GM19239 (cell line): ENCODE results near the gene ENPP4.
A peak's percentile ranks its signal among the peaks of the same experiment; 100 is the strongest.
"Not testable (repeated sequence)": the region's sequence is repeated elsewhere in the genome, so short reads cannot be mapped to it uniquely, and the experiment has no call there.

Source experiments
- DNase-seq: peaks from one replicate; pipeline ENCODE4 v3.0.0; 2011; ENCODE audit warnings: low spot score; ENCODE audit not compliant: insufficient read length
- FAIRE-seq: peaks from 2 replicates; lab custom pipeline; 2011; peaks lifted over from hg19 to GRCh38; lab: Jason Lieb, UNC

The ENPP4 gene, protein sequence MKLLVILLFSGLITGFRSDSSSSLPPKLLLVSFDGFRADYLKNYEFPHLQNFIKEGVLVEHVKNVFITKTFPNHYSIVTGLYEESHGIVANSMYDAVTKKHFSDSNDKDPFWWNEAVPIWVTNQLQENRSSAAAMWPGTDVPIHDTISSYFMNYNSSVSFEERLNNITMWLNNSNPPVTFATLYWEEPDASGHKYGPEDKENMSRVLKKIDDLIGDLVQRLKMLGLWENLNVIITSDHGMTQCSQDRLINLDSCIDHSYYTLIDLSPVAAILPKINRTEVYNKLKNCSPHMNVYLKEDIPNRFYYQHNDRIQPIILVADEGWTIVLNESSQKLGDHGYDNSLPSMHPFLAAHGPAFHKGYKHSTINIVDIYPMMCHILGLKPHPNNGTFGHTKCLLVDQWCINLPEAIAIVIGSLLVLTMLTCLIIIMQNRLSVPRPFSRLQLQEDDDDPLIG

DNA sequence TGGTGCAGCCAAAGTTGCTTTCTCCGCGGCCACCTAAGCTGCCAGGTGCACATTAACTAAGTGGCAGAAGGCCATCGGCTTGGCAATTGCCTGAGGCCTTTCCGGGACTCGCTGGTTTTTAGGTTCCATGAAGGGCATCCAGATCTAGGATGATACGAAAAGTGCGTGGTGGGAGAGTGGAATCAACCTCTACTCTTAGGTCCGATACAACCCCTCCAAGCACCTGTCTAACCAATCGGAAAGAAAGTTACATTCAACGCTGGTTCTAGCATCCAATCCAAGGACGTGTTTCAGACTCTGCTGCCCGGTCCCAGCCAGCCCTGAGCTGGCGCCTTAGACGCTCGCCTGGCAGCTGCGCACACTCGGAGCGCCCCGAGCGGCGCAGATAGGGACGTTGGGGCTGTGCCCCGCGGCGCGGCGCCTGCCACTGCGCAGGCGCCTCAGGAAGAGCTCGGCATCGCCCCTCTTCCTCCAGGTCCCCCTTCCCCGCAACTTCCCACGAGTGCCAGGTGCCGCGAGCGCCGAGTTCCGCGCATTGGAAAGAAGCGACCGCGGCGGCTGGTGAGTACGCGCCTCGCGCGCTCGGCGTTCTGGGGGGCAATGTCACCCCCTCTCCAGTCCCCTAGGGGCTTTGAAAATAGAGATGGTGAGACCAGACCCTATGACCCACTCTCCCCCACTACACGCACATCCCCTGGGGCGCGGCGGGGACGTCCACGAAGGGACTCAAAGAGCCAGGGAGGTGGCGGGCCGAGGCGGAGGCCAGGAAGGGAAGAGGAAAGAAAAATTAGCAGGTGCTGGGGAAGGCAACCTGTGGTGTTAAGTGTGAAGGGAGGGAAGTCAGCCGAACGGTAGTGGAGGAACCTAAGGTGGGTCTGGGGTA lies at the start of gene ENPP4:
Gene ENPP4, plus strand, starts transcription at position 361 of the 883 bp plus-strand sequence. CDS start 9,595 bp downstream, outside the sequence.
- FAIRE-seq (peak; percentile 99), DNase-seq (peak; percentile 81)

DNA sequence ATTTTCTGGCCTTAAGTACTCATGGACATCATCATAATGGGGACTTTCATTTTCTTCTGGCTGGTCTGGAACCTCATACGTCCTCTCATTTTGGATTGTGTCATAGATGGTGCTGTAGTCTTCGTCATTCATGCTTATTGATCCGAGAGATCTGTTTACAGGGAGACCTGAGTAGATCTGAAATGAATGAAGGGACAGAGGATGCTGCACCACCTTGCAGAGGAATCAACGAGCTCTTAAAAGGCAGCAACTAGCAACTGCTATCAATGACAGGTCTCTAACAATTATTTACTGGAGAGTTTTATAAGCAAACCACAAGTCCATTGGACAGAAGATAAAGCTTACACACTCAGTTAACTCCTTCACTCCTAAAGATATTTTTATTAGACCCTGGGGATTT lies 49.7 kb upstream of the ENPP4 start:
- FAIRE-seq = no peak

DNA sequence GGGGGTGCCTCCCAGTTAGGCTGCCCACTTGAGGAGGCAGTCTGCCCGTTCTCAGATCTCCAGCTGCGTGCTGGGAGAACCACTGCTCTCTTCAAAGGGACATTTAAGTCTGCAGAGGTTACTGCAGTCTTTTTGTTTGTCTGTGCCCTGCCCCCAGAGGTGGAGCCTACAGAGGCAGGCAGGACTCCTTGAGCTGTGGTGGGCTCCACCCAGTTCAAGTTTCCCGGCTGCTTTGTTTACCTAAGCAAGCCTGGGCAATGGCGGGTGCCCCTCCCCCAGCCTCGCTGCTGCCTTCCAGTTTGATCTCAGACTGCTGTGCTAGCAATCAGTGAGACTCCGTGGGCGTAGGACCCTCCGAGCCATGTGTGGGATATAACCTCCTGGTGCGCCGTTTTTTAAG lies 44.1 kb upstream of the ENPP4 start:
- not testable (repeated sequence) for FAIRE-seq, DNase-seq

More for the DNA sequence above, 49.7 kb upstream of the ENPP4 start:
- DNase-seq = no peak

DNA sequence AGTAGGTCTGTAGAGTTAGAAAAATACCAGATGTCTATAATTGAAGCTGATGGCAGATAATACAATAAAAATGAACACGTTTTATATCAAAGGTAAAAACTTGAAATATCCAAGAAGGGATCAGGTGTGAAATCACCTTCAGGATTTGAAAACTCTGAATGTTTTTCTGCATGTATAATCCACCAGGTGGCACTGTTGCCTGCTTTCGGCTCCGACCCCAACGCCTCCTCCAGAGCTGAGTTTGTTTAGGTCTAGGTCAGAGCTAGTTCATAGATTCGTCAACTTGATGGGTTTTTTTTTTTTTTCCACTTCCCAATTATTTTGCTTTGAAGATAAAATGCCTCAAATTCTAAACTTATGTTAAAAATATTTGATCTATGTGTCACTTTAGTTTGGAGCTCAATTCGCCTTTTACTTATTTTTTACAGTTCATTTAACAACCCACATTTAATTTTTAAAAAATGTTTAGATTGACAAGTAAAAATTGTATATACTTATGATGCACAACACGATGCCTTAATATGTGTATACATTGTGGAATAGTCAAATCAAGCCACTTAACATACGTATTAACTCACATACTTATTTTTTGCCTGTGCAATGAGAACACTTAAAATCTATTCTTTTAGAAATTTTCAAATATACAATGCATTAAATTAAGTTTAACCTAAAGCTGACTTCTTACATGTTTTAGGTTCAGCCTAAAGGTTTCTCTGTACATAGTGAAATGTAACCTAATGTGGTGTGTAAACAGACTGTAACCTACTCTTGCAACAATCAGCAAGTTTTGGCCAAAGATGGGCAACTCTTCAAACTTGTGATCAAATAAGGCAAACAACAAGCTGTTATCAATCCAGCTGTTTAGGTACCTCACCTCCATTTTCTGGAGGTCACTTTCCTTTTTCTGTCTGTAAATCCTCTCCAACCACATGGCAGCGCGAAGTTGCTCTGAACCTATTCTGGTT lies 39.4 kb upstream of the ENPP4 start:
- DNase-seq = peak; percentile 54
- FAIRE-seq = peak; percentile 95

DNA sequence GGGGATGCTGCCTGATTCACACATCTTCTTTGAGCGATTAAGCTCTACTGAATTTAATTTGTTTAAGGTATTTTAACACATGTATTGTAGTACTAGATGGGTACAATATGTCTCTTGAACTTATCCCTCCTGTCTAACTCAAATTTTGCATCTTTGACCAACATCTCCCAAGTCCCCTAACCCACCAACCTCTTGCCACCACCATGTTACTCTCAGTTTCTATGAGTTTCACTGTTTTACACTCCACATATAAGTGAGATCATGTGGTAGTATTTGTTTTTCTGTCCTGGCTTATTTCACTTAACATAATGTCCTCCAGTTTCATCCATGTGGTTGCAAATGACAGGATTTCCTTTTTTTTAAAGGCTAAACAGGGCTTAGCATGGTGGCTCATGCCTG lies 38.7 kb upstream of the ENPP4 start:
- FAIRE-seq = no peak
- no peak for DNase-seq

DNA sequence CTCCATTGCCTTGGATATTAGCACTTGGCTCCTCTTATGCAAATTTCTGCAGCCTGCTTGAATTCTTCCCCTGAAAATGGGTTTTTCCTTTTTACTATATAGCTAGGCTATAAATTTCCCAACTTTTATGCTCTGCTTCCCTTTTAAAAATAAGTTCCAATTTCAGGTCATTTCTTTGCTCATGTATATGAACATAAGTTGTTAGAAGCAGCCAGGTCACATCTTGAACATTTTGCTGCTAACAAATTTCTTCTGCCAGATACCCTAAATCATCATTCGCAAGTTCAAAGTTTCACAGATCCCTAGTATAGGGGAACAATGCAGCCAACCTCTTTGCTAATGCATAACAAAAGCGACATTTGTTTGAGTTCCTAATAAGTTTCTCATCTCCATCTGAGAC lies 34.5 kb upstream of the ENPP4 start:
- no peak for FAIRE-seq
- no peak for DNase-seq

DNA sequence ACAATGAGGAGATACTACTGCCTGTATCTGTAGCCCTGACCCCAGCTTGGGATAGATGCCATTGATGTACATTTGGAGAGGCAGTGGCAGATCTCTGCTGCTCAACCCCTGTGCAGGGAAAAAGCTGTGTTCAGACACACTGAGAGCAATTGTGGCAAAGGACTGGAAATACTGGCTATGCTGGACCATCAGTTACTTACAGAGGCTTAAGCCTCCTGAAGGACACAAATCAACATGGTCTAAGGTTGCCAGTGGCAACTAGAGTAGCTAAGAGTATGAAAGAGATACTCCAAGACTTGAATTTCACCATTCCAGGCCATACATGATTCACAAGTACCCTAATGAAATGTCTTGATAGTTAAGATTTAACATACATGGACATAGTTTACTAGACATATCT lies 32.4 kb upstream of the ENPP4 start:
- FAIRE-seq (no peak), DNase-seq (no peak)

DNA sequence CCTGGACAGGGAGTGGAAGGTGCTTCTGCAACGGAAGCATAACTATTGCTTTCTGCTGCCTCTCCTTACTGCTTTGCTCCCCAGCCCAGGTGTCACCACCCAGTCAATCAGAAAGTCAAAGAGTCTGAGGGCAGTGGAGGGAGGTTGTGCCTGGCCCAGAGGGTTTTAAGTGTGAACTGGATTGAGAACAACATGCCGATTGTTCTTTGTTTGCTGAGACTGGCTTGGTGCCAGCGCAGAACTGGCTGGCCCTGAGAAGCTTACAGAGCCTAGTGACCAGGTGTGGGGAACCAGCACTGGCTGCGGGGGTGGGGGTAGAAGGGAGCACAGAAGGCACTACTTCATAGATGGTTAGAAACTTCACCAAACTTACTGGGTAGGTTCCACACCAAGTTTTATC lies 31.1 kb upstream of the ENPP4 start:
- DNase-seq (no peak), FAIRE-seq (no peak)

DNA sequence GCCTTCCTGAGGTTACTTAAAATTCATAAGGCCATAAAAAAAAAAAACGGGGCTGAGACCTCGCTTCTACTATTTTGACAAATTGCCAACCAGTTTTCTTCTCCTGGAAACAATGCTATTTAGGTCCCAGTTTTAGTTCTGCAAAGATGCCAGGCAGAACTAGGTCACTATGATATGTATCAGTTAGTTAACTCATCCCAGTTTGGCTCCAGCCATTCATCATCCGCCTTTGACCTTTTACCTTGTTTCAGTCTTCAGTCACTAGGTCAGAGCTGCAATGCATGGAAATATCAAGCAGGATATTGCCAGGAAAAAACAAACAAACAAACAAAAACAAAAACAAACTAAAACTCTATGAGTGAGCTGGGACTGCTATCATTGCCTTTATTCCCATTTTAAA lies 29.8 kb upstream of the ENPP4 start:
- DNase-seq (no peak), FAIRE-seq (no peak)

DNA sequence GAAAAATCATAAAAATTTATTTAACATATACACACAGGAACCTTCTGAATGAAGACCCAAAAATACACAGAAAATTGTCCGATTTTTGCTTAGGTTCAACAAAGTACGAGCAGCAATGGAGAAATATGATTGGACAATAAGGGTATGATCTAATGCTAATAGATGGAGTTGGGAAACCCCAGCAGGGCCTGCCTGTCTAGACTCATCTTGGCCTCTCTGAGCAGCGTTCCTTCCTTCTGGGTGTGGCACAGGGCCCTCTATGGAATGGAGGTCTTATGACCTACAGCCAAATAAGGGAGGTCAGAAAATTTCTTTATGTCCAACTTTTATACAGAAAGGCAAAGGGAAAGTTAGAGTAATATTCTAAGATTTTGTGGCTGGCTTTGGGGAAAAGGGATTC lies 27.7 kb upstream of the ENPP4 start:
- FAIRE-seq (no peak), DNase-seq (no peak)

DNA sequence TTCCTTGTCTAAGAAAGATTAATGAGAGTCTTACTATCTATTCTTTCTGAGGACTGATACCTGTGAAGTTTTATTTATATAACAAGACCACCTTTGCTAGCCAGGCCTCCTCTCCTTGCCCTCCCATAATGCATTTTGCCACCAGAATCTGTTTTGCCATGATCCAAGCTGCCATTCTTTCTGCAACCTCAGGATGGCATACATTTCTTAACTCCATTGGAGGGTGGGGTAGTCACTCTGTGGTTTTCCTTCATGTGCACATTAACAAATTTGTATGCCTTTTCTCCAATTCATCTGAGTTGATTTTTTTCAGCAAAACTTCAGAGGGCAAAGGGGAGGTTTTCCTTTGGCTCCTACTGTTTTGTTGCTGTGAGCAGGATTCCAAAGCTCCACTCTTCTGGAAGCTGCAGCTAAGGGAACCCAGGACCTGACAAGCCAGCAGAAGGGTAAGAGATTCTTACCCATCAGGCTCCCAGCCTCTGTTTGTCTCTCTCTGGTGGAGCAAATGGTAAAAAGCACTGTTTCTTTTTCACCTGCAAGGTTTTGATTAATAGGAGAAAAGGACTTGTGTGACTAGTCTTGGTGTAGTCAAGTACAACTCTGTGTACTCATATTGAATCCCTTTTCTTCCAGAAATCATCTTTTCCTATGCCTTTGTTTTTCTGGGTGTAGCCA lies 26.2 kb upstream of the ENPP4 start:
- FAIRE-seq = peak; percentile 55
- no peak for DNase-seq

DNA sequence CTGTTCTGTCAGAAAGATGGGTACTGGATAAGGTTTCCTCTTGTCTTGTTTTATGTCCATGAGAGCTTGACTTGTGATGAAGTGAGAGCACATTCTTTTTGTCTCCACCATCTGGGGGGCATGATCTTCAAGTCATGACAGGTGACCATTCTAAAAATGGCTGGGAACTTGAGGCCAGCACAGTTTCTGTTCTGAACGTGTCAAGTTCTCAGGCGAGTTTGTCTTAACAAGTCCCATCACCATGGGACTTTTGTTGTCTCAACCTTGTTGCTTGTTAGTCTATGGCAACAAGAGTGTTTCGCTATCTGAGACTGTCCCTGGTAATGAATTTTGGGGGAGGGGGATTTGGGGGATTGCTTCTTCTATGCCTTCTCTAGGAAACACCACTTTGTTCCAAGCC lies 25.6 kb upstream of the ENPP4 start:
- DNase-seq = no peak
- no peak for FAIRE-seq

DNA sequence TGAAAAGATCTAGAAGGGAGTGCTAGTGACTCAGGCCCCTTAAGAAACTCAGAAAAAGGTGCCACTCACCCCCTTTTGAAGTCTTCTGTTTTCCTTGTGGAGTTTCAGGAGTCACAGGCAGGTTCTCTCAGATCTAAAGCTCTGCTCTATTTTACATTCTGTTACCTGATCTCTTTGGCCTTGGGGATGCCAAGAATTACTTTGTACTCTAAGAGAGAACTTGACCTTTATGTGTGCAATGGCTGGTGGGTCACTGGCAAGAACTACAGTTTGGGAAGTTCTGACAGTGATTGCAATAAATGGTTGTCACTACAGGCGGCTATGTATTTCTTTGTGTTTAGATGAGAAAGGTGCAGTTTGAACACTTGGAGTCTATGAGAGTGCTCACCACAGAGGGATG lies 24.2 kb upstream of the ENPP4 start:
- no peak for DNase-seq
- no peak for FAIRE-seq

DNA sequence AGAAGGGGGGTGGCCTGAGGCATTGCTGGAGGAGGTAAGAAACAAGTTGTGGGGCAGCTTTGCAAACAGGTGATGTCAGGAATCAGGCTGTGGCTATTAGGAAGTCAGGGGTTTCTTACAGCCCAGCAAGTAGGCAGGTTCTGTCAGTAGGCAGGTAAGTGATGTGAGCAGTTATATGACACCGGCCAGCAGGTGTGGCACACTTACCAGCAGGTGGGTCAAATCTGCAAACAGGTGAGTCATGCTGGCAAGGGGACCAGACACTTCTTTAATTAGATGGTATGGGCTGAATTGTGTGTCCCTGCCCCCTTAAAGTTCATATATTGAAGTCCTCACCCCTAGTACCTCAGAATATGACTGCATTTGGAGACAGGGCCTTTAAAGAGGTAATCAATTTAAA lies 16.4 kb upstream of the ENPP4 start:
- DNase-seq (no peak), FAIRE-seq (no peak)

DNA sequence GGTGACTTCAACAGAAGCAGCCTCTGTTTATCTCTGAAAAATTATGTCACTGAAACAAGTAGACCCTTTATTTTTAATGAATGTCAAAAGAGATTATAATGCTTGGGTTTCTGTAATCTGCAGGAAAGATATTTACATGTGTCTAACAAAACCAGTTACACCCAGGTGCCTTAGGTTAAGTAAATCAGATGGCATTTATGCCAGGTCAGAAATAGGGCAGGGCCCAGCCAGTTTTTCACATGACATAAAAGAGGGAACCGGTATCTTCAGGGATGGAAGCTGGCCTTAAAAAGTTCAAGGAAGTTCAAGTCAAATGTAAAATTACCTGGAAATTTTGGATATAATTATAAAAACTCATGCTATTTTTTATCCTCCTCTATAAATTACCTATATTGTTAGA lies 14.2 kb upstream of the ENPP4 start:
- no peak for FAIRE-seq

DNA sequence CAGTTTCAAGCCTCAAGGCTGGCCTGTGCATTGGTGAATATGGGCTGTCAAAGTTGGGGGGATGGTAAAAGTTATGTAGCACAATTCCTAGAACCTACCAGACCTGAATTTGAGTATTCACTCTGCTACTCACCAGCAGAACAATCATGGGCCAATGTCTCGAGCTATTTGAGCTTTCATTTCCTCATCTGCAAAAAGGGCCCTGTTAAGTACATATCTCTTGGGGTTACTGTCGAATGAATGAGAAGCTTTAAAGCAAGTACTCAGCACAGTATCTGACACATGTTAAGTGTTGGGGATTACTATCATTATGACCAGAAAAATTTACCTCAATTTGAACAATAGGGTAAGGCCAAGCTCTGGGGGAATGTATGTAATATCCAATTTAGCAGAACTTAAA lies 13.5 kb upstream of the ENPP4 start:
- DNase-seq (no peak), FAIRE-seq (peak; percentile 11)

More for the DNA sequence above, 14.2 kb upstream of the ENPP4 start:
- no peak for DNase-seq

DNA sequence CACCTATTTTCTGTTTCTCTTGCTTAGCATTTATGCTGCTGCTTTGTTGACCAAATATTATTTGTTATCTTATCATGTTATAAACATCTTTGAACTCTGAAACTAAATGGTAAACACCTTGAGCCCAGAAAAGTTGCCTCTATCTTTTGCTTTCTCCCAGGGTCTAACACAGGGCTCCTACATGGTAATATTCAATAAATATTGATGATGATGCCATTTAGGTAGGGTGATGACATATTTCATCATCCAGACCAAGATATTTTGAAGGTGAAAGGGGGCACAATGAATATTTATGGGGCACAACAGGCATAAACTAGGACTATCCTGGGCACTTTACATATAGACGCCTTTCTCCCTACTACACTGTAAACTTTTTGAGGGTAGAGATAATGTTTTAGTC lies 11.6 kb upstream of the ENPP4 start:
- FAIRE-seq (no peak), DNase-seq (no peak)

DNA sequence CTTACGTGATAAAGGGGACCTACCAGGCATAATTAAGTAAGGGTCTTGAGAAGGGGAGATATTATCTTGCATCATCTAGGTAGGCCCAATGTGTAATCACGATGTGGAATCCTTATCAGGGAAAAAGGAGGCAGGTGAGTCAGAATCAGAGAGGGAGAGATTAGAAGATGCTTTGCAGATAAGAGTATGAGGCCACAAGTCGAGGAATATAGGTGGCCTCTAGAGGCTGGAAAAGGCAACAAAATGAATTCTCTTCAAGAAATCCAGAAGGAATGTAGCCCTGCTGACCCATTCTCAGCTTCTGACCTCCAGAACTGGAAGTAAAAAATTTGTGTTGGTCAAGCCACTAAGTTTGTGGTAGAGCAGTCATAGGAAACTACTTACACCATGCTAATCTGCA lies 11.0 kb upstream of the ENPP4 start:
- DNase-seq = no peak
- no peak for FAIRE-seq

DNA sequence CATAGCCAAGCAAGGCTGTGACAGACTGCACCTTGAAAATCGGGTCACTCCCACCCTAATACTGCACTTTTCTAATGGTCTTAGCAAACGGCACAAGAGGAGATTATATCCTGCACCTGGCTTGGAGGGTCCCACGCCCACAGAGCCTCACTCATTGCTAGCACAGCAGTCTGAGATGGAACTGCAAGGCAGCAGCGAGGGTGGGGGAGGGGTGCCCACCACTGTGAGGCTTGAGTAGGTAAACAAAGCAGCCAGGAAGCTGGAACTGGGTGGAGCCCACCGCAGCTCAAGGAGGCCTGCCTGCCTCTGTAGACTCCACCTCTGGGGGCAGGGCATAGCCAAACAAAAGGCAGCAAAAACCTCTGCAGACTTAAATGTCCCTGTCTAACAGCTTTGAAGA lies 10.1 kb upstream of the ENPP4 start:
- not testable (repeated sequence) for FAIRE-seq, DNase-seq
